Muscle layer of duodenum (tissue), 2 donors: ENCODE results near the gene SLC12A7.
"Not testable (repeated sequence)": the region's sequence is repeated elsewhere in the genome, so short reads cannot be mapped to it uniquely, and the experiment has no call there.

Source experiments
- H3K27ac ChIP-seq: one replicate; pipeline ENCODE4 v1.7.0; 2013; ENCODE audit warnings: mild to moderate bottlenecking, low read length
- H3K27me3 ChIP-seq: one replicate; pipeline ENCODE4 v1.7.0; 2013; ENCODE audit warnings: low read depth, mild to moderate bottlenecking, control low read depth, low read length
- H3K36me3 ChIP-seq, 2 donors: one replicate each; pipeline ENCODE4 v1.7.0; 2013; ENCODE audit warnings: low read length in 2 of 2, control low read depth in 1 of 2, mild to moderate bottlenecking in 1 of 2; ENCODE audit not compliant: insufficient read depth in 2 of 2, control insufficient read depth in 1 of 2
- H3K4me1 ChIP-seq, 2 donors: one replicate each; pipeline ENCODE4 v1.7.0; 2013; ENCODE audit warnings: low read length in 2 of 2, mild to moderate bottlenecking in 2 of 2, control low read depth in 1 of 2, moderate library complexity in 1 of 2; ENCODE audit not compliant: insufficient read depth in 2 of 2, control insufficient read depth in 1 of 2
- H3K4me3 ChIP-seq, 2 donors: one replicate each; pipeline ENCODE4 v1.7.0; 2013; ENCODE audit warnings: low read length in 2 of 2, low read depth in 1 of 2, mild to moderate bottlenecking in 1 of 2
- H3K9me3 ChIP-seq, 2 donors: one replicate each; pipeline ENCODE4 v1.7.0; 2013; ENCODE audit warnings: low read length in 2 of 2, control low read depth in 1 of 2, mild to moderate bottlenecking in 1 of 2; ENCODE audit not compliant: control insufficient read depth in 1 of 2
- donor health status: healthy.

Gene SLC12A7

DNA sequence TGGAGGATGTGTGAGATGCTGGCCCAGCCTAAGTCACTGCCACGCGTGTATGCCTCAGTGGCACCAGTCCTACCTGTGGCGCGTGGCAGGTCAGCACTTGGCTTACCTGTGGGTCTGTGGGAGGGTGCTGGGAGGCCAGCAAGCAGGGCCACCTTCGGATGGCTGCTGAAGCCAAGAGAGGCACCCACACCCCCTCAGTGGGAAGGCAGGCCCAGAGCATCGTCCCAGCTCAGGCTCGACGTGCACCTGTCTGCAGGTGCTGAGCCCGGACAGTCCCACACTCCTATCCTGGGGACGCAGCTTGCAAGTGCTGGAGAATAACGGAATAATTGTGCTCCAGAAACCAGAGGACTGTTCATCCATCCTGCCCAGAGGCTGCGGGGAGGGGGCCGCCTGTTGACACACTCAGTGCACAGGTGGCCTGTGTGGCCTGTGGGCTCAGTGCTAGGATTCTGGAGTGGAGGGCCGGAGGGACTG, 79.3 kb downstream of the SLC12A7 start:
- no peaks in the 10 kb centered on the region for H3K27me3 ChIP-seq
- no peaks in the 10 kb centered on the region for H3K9me3 ChIP-seq
- no peaks in the 10 kb centered on the region for H3K36me3 ChIP-seq
- H3K4me1 ChIP-seq, result no peaks in the 10 kb centered on the region
- no peak overlapping the region for H3K4me3 ChIP-seq
- no peak overlapping the region for H3K27ac ChIP-seq

DNA sequence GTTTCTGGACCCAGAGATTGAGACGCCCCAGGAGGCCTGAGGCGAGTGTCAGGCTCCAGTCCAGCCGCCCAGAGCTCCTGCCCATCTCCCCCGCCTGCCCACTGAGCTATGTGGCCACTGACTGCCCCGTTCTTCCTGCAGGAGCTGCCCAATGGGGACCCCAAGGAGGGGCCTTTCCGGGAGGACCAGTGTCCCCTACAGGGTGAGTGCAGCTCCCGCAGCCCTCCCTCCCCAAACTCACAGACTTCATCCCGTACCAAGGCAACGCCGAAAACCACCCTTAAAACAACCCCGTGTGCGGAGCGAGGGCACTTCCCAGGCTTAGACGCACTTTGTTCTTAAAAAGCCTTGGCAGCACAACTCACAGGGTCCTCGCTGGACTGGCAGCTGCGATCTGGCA, 79.9 kb downstream of the SLC12A7 start:
- Histone ChIP-seq H3K27me3 (no peaks in the 10 kb centered on the region), H3K9me3 (no peaks in the 10 kb centered on the region), H3K4me3 (no peak overlapping the region), H3K36me3 (no peaks in the 10 kb centered on the region), H3K27ac (no peak overlapping the region), H3K4me1 (no peaks in the 10 kb centered on the region)

DNA sequence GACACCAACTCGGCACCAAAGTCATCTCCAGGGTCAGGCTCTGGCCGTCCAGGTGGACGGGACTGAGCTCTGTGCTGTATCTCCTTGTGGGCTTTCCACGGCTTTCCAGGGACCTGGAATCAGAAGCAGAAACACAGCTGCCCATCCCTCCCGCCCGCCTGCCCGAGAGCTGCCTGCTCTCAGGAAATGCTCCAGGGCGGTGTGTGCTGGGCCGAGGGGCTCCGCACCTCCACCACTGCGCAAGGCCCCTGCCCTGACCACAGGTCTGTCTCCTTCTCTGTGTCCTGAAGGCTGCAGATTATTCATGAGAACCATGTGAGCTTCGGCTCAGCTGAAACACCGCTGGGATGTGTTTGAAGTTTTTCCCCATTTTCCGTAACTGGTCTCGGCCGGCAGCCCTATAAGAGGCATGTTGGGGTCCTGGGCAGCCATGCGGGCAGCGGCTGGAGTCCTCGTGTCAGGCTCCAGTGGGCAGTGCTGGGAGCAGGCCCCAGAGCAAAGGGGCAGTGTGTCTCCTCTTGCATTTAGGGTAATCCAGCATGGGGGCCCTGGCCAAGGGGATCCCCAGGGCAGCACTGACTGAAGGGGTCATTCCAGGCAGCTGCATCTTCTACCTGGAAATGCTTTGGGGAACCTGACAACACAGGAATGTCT, 80.4 kb downstream of the SLC12A7 start:
- Histone ChIP-seq H3K4me3 (no peak overlapping the region), H3K36me3 (no peaks in the 10 kb centered on the region), H3K27ac (no peak overlapping the region), H3K9me3 (no peaks in the 10 kb centered on the region), H3K4me1 (no peaks in the 10 kb centered on the region), H3K27me3 (no peaks in the 10 kb centered on the region)

DNA sequence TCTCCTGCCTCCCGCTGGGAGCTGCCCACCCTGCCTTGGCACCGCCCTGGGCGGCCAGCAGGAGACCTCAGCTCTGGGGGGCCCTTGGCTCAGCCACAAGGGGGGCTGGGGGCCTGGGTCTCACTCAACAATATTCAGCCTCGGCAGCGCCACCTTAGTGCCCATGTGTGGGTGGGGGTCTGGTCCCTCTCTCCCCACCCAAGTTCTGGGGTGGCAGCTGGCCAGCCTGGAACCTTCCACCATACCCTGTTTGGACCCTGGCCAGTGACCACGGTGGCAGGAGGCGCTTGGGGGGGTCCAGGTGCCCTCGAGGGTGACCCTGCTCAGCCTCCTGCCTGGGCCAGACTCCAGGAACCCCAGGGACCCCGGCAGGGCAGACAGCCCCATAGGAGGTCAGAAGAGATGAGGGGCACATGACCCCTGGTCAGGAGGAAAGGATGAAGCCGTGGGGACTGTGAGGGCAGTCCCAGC, 81.0 kb downstream of the SLC12A7 start:
- Histone ChIP-seq H3K9me3 (no peaks in the 10 kb centered on the region), H3K4me1 (no peaks in the 10 kb centered on the region), H3K27me3 (no peaks in the 10 kb centered on the region), H3K36me3 (no peaks in the 10 kb centered on the region), H3K27ac (no peak overlapping the region), H3K4me3 (no peak overlapping the region)

DNA sequence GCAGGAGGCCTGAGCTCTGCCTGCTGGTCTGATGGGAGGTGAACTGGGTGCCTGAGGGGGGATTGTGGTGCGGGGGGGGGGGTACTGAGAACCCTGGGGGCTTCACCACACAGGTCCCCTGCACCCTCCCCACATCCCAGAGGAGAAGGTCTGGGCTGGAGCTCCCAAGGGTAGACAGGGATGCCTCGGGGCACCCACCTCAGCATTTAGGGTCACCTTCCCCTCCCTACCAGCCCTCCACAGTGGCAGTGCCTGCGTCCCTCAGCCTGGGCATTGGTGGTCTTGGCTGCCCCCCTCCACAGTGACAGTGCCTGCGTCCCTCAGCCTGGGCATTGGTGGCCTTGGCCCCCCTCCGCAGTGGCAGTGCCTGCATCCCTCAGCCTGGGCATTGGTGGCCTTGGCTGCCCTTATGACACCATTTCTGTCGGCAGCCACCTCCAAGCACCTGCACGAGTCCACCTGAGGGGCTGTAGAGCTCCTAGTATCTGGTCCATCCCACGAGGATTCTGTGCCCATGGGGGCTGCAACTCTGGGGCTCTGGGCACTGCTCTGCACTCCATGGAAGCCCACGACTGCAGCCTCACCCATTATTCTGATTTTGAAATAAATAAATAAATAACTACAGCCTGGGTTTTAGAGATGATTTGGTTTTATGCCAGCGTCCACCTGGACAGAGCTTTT, 81.8 kb downstream of the SLC12A7 start:
- Histone ChIP-seq H3K4me1 (no peaks in the 10 kb centered on the region), H3K9me3 (no peaks in the 10 kb centered on the region), H3K27ac (no peak overlapping the region), H3K27me3 (no peaks in the 10 kb centered on the region), H3K4me3 (no peak overlapping the region), H3K36me3 (no peaks in the 10 kb centered on the region)

DNA sequence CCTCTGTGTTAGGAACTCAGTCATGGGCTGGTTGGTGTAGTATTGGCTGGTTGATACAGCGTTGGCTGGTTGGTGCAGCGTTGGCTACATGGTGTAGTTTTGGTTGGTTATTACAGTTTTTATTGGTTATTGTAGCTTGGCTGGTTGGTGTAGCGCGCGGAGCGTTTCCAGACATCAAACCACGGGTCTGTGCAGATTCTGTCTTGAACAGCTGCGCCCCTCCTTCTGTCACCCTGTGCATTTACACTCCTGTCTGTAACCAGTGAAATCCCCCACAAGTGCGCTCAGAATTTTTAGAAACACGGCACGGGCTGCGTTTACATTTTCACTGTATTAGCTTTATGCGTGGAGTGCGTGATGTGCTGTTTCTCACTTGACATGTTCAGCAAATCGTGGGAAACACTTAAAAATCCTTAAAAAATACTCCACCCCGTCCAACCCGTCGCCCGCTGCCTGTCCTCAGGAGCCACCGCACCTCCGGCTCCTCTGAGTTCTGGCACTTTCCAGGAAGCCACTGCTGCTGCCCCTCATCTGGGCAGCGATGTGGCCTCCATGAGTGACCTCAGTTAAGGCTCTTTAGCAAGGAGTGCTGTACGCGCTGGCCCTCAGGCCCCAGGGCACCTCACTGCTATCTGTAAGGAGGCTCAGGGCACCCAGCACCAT, 82.5 kb downstream of the SLC12A7 start:
- no peak overlapping the region for H3K4me3 ChIP-seq
- no peaks in the 10 kb centered on the region for H3K9me3 ChIP-seq
- no peaks in the 10 kb centered on the region for H3K27me3 ChIP-seq
- H3K36me3 ChIP-seq, result no peaks in the 10 kb centered on the region
- no peaks in the 10 kb centered on the region for H3K4me1 ChIP-seq
- no peak overlapping the region for H3K27ac ChIP-seq

DNA sequence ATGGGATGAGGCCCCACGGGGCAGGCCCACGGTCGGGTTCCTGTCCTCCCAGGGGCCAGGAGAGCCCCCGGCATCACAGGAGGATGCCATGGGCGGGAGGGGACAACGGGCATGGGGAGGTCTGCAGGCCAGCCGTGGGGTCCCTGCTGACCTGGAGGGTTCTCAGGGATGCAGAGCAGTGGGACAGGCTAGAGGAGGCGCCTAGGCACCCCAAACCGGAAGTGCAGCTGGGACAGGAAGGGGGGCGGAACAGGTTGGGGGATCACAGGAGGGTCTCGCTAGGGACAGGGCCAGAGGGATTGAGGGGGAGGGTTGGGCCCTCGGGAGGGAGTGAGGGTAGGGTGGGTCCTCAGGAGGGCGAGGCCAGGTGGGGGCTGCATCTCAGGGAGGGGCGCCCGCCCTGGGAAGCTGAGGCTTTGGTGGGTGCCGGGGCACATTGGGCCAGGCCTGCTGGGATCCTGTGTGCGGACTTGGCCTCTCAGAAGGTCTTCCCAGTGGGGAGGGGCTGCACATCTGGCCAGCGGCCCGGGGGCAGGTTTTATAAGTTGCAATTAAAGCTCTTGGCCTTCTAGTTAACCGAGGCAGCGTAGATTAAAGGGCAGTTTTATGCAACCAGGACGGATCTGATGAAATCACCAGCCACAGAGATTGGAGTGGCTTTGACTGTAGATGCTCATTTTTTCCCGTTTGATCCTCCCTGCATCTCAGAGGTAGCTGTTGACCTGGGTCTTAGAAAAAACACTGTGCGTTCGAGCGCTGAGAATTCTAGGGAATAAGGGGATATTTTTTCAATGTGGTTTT, 83.2 kb downstream of the SLC12A7 start:
- H3K27ac ChIP-seq, result no peak overlapping the region
- H3K27me3 ChIP-seq, result no peaks in the 10 kb centered on the region
- H3K36me3 ChIP-seq, result no peaks in the 10 kb centered on the region
- H3K9me3 ChIP-seq, result no peaks in the 10 kb centered on the region
- H3K4me3 ChIP-seq, result no peak overlapping the region
- H3K4me1 ChIP-seq, result no peaks in the 10 kb centered on the region

DNA sequence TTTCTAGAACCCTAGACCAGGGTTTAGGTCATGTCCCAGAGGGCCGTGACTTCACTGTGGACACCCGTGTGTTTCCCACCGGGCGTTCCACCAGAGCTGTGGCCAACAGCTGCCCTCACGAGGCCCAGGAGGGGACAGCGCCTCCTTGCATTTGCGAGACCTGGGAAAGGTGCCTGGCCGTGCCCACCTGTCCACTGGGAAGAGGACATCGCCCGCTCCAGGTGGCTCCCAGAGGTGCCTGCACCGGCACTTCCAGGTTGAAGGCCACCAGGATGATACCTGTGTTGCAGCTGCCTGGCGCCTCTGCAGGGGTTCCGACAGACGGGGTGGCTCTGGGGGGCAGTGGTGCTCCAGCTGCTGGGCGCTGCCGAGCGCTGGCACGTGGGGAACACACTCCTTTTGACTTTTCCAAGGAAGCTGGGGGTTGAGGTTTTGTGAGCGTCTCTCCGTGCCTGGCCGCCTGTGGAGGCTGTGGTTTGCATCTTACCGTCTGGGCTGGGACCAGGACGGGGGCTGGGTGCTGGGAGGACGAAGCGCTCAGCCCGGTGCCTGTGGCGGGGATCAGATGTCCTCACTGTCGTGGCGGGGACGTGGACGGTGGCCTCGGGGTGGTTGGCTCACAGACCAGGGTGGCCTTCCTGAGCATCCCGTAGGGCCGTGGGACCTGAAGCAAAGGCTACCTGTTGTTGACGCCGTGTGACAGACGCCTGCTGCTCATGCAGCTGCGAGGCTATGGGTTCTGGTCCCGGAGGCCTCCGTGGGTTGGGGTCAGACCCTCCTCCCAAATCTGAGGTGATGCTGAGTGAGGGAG, 84.0 kb downstream of the SLC12A7 start:
- Histone ChIP-seq H3K36me3 (no peaks in the 10 kb centered on the region), H3K9me3 (no peaks in the 10 kb centered on the region), H3K4me1 (no peaks in the 10 kb centered on the region), H3K27ac (no peak overlapping the region), H3K27me3 (no peaks in the 10 kb centered on the region), H3K4me3 (no peak overlapping the region)

DNA sequence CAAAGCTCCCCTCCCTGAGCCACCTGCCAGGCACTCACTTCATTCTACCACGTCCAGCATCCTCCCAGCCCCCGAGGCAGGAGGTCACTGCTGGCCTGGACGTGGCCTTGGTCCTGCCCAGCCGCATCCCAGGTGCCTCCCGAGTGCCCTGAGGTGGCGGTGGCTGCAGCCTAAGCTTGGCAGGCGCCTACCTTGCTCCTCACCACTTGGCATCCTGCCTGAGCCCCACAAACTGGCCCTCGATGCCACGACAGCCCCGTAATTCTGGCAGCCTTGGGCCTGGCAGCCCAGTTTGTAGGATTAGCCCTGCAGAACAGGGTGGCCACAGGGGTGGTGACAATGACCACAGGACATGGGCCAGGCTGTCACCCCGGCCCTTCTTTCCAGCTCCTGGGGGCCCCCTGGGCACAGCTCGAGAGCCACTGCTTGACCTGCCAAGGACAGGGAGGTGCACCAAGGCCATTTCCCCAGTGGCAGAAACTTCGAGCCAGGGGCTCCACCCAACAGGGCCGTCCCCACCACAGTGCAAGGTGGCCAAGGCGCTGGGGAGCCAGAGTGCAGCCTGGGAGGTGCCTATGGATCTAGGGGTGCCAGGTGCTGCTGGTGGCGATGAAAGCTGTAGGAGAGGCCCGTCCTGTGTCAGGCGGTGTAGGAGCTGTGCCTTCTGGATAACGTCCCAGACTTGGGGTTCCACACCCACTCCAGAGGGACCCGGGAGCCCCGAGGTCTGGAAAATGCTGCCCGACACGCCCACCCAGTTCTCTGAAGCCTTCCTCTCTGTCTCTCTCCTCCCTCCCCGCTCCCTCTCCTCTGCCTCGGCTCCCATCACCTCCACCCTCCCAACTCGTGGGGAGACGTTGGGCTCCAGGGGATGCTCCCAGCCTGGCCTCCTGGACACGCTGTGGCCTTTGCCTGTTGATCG, 84.9 kb downstream of the SLC12A7 start:
- H3K4me1 ChIP-seq, result no peaks in the 10 kb centered on the region
- no peak overlapping the region for H3K27ac ChIP-seq
- H3K36me3 ChIP-seq, result no peaks in the 10 kb centered on the region
- H3K4me3 ChIP-seq, result no peak overlapping the region
- H3K27me3 ChIP-seq, result no peaks in the 10 kb centered on the region
- H3K9me3 ChIP-seq, result no peaks in the 10 kb centered on the region

DNA sequence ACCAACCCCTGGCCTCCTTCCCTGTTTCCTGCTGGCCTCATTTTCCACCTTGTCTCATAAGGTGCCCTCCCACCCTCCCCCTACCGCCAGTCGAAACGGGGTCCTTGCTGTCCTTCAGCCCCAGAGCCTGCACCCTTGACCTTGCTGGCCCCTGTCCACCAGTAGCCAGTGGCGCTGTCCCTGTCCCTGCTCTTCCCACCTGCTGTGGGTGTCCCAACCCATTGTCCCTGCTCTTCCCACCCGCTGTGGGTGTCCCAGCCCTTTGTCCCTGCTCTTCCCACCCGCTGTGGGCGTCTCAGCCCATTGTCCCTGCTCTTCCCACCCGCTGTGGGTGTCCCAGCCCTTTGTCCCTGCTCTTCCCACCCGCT, 89.9 kb downstream of the SLC12A7 start:
- H3K27me3 ChIP-seq, H3K9me3 ChIP-seq, H3K27ac ChIP-seq, H3K36me3 ChIP-seq, H3K4me1 ChIP-seq, H3K4me3 ChIP-seq: not testable (repeated sequence)
